Measurements from ENCODE around the gene AKTIP.

DNA sequence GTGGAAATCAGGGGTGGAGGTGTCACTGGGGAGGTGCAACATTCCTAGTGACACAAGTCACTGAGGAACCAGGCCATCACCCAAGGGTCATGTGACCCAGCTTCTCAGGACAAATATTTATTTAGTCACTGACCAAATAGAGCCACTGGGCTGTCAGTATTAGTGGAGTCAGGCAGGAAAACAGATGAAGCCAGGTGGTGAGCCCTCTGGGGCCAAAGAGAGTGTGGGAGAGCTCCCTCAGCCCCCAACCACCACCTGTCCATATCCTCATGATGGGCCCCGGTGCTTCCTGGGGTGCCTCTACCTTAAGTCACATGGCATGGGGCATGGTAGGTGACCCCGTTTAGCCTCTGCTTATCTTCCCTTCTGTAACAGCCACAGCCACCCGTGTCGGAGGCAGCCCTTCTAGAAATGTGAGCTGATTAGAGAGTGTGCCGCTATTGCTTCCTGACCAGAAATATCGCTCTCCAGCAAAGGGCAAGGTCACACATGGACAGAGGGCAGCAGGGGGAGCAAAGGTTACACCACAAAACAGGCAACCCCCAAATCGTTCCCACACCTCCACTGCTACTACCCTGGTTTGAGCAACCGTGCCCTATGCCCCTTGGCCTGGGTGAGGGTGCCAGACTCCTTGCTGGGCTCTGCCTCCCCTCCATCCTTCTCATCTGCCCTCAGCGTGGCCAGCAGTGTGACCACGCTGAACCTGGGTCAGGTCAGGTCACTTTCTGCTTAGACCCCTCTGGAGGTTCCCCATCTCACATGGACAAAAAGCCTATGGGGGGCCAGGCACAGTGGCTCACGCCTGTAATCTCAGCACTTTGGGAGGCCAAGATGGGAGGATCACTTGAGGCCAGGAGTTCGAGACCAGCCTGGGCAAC, 8.6 kb upstream of the AKTIP start:
- TF ChIP-seq, protein P1, sequence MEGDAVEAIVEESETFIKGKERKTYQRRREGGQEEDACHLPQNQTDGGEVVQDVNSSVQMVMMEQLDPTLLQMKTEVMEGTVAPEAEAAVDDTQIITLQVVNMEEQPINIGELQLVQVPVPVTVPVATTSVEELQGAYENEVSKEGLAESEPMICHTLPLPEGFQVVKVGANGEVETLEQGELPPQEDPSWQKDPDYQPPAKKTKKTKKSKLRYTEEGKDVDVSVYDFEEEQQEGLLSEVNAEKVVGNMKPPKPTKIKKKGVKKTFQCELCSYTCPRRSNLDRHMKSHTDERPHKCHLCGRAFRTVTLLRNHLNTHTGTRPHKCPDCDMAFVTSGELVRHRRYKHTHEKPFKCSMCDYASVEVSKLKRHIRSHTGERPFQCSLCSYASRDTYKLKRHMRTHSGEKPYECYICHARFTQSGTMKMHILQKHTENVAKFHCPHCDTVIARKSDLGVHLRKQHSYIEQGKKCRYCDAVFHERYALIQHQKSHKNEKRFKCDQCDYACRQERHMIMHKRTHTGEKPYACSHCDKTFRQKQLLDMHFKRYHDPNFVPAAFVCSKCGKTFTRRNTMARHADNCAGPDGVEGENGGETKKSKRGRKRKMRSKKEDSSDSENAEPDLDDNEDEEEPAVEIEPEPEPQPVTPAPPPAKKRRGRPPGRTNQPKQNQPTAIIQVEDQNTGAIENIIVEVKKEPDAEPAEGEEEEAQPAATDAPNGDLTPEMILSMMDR (IDR thresholded peaks at IDR 0.05 in 2 of 3, conservative IDR thresholded peaks at IDR 0.05 in 1 of 3; ENCODE audit: borderline replicate concordance in 1 of 3, insufficient read depth in 1 of 3, low read depth in 2 of 3, low read length in 2 of 3) = no peak
- no peak for TF ChIP-seq YY1 (IDR thresholded peaks at IDR 0.05; ENCODE audit: extremely low read depth, insufficient replicate concordance, low read depth, low read length)
- no peak for TF ChIP-seq SRF (IDR thresholded peaks at IDR 0.05; ENCODE audit: low read depth)
- TF ChIP-seq, protein P2, sequence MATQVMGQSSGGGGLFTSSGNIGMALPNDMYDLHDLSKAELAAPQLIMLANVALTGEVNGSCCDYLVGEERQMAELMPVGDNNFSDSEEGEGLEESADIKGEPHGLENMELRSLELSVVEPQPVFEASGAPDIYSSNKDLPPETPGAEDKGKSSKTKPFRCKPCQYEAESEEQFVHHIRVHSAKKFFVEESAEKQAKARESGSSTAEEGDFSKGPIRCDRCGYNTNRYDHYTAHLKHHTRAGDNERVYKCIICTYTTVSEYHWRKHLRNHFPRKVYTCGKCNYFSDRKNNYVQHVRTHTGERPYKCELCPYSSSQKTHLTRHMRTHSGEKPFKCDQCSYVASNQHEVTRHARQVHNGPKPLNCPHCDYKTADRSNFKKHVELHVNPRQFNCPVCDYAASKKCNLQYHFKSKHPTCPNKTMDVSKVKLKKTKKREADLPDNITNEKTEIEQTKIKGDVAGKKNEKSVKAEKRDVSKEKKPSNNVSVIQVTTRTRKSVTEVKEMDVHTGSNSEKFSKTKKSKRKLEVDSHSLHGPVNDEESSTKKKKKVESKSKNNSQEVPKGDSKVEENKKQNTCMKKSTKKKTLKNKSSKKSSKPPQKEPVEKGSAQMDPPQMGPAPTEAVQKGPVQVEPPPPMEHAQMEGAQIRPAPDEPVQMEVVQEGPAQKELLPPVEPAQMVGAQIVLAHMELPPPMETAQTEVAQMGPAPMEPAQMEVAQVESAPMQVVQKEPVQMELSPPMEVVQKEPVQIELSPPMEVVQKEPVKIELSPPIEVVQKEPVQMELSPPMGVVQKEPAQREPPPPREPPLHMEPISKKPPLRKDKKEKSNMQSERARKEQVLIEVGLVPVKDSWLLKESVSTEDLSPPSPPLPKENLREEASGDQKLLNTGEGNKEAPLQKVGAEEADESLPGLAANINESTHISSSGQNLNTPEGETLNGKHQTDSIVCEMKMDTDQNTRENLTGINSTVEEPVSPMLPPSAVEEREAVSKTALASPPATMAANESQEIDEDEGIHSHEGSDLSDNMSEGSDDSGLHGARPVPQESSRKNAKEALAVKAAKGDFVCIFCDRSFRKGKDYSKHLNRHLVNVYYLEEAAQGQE (IDR thresholded peaks at IDR 0.05; ENCODE audit: low read depth) = no peak
- TF ChIP-seq ZFX (IDR thresholded peaks at IDR 0.05) = no peak
- no peak for TF ChIP-seq ZNF274 (IDR thresholded peaks at IDR 0.05; ENCODE audit: low read depth, low read length)
- TF ChIP-seq POLR2A (IDR thresholded peaks at IDR 0.05; ENCODE audit: borderline replicate concordance, extremely low read depth, insufficient read depth, insufficient read length) = no peak
- TF ChIP-seq SP1 (IDR thresholded peaks at IDR 0.05; ENCODE audit: low read depth) = no peak
- TF ChIP-seq ELF1 (IDR thresholded peaks at IDR 0.05; ENCODE audit: borderline replicate concordance, low read depth) = no peak
- no peak for TF ChIP-seq EZH2 (IDR thresholded peaks at IDR 0.05)
- TF ChIP-seq, protein P3, sequence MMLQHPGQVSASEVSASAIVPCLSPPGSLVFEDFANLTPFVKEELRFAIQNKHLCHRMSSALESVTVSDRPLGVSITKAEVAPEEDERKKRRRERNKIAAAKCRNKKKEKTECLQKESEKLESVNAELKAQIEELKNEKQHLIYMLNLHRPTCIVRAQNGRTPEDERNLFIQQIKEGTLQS (IDR thresholded peaks at IDR 0.05) = no peak
- TF ChIP-seq FOSL1 (IDR thresholded peaks at IDR 0.05; ENCODE audit: low read depth) = no peak
- TF ChIP-seq EZH2phosphoT487 (IDR thresholded peaks at IDR 0.05; ENCODE audit: borderline replicate concordance) = no peak
